Mesenchymal stem cell (in vitro differentiated cells and primary cell): ENCODE results near the gene PI4K2A.
A peak's percentile ranks its signal among the peaks of the same experiment; 100 is the strongest.

Experiments
- DNase-seq: peaks from one replicate; pipeline ENCODE4 v3.0.0-alpha.2; 2013
- H2AFZ ChIP-seq: one replicate; pipeline ENCODE4 v1.6.1; 2013; ENCODE audit warnings: low read depth, mild to moderate bottlenecking, control low read depth, inconsistent platforms, low read length, moderate library complexity
- H2AK5ac ChIP-seq: 2 replicates; pipeline ENCODE4 v1.6.1; 2013; ENCODE audit warnings: low read length, moderate library complexity, mild to moderate bottlenecking, inconsistent platforms; ENCODE audit not compliant: severe bottlenecking
- H2BK120ac ChIP-seq: one replicate; pipeline ENCODE4 v1.6.1; 2013; ENCODE audit warnings: low read depth, mild to moderate bottlenecking, inconsistent platforms, low read length, moderate library complexity
- H2BK12ac ChIP-seq, 2 experiments: one replicate each; pipeline ENCODE4 v1.6.1; 2013; ENCODE audit warnings: inconsistent platforms in 2 of 2, low read length in 2 of 2, mild to moderate bottlenecking in 2 of 2, moderate library complexity in 2 of 2, control low read depth in 1 of 2
- H2BK15ac ChIP-seq: one replicate; pipeline ENCODE4 v1.6.1; 2013; ENCODE audit warnings: mild to moderate bottlenecking, low read depth, inconsistent platforms; ENCODE audit not compliant: poor library complexity, severe bottlenecking
- H2BK5ac ChIP-seq: 2 replicates; pipeline ENCODE4 v1.6.1; 2013; ENCODE audit warnings: low read depth, mild to moderate bottlenecking, low read length, control low read depth, inconsistent platforms; ENCODE audit not compliant: poor library complexity, severe bottlenecking
- H3K14ac ChIP-seq, 2 experiments: one replicate each; pipeline ENCODE4 v1.6.1; 2013; ENCODE audit warnings: inconsistent platforms in 2 of 2, low read length in 2 of 2, control low read depth in 1 of 2, mild to moderate bottlenecking in 1 of 2, moderate library complexity in 1 of 2
- H3K18ac ChIP-seq, 2 experiments: one replicate each; pipeline ENCODE4 v1.6.1; 2013; ENCODE audit warnings: inconsistent platforms in 2 of 2, low read length in 2 of 2, control low read depth in 1 of 2, low read depth in 1 of 2, mild to moderate bottlenecking in 1 of 2
- H3K23ac ChIP-seq, 2 experiments: one replicate each; pipeline ENCODE4 v1.6.1; 2013; ENCODE audit warnings: inconsistent platforms in 2 of 2, low read length in 2 of 2, mild to moderate bottlenecking in 2 of 2, moderate library complexity in 2 of 2, control low read depth in 1 of 2
- H3K27ac ChIP-seq: 2 replicates; pipeline ENCODE4 v1.5.1; 2013; ENCODE audit warnings: mild to moderate bottlenecking, moderate library complexity, low read length, control low read depth, inconsistent platforms; ENCODE audit not compliant: poor library complexity, severe bottlenecking
- H3K27me3 ChIP-seq, 2 experiments: 2 replicates each; pipeline versions ENCODE4 v1.6.1 to v1.7.0; 2013; ENCODE audit warnings: low read length in 2 of 2, mild to moderate bottlenecking in 2 of 2, moderate library complexity in 2 of 2, control low read depth in 1 of 2, inconsistent platforms in 1 of 2; ENCODE audit not compliant: control insufficient read depth in 1 of 2, insufficient read depth in 1 of 2
- H3K36me3 ChIP-seq, 2 experiments: 2 replicates each; pipeline versions ENCODE4 v1.6.1 to v1.7.0; 2013; ENCODE audit warnings: low read length in 2 of 2, control low read depth in 1 of 2, inconsistent platforms in 1 of 2, low read depth in 1 of 2, mild to moderate bottlenecking in 1 of 2; ENCODE audit not compliant: insufficient read depth in 2 of 2, control insufficient read depth in 1 of 2
- H3K4ac ChIP-seq, 2 experiments: one replicate each; pipeline ENCODE4 v1.6.1; 2013; ENCODE audit warnings: inconsistent platforms in 2 of 2, low read length in 2 of 2, mild to moderate bottlenecking in 2 of 2, moderate library complexity in 2 of 2, control low read depth in 1 of 2, low read depth in 1 of 2
- H3K4me1 ChIP-seq: 2 replicates; pipeline ENCODE4 v1.6.1; 2013; ENCODE audit warnings: low read depth, low read length, control low read depth; ENCODE audit not compliant: control insufficient read depth, insufficient read depth
- H3K4me2 ChIP-seq: 2 replicates; pipeline ENCODE4 v1.6.1; 2013; ENCODE audit warnings: low read length, mild to moderate bottlenecking, inconsistent platforms; ENCODE audit not compliant: poor library complexity, severe bottlenecking
- H3K4me3 ChIP-seq, 2 experiments: 2 replicates each; pipeline versions ENCODE4 v1.5.1 to v1.7.0; 2013; ENCODE audit warnings: low read length in 2 of 2, mild to moderate bottlenecking in 2 of 2, control low read depth in 1 of 2, low read depth in 1 of 2; ENCODE audit not compliant: insufficient read depth in 1 of 2
- H3K79me1 ChIP-seq: replicated peaks from 2 replicates; pipeline ENCODE4 v1.6.1; 2013; ENCODE audit warnings: mild to moderate bottlenecking, control low read depth, low read length, inconsistent platforms; ENCODE audit not compliant: poor library complexity, severe bottlenecking
- H3K9ac ChIP-seq: 2 replicates; pipeline ENCODE4 v1.7.0; 2013; ENCODE audit warnings: mild to moderate bottlenecking, low read length, moderate library complexity
- H3K9me3 ChIP-seq: 2 replicates; pipeline ENCODE4 v1.7.0; 2013; ENCODE audit warnings: mild to moderate bottlenecking, low read length; ENCODE audit not compliant: control insufficient read depth
- H4K8ac ChIP-seq: one replicate; pipeline ENCODE4 v1.6.1; 2013; ENCODE audit warnings: inconsistent platforms, mild to moderate bottlenecking, low read length, moderate library complexity
- H4K91ac ChIP-seq: one replicate; pipeline ENCODE4 v1.6.1; 2013; ENCODE audit warnings: mild to moderate bottlenecking, low read length, inconsistent platforms
- WGBS: methylation state at CpG from one replicate; pipeline ENCODE4 v1.1.7; 2013; ENCODE audit warnings: mixed read lengths; 5-methylcytosine and 5-hydroxymethylcytosine counted together

Gene PI4K2A

GRCh38 chr10:97685395-97685958, 45.0 kb downstream of the PI4K2A start:
- H3K27ac ChIP-seq = no peak overlapping the region
- no peaks in the 10 kb centered on the region for H3K27me3 ChIP-seq
- peak overlapping the region in 1 of 2 experiments; percentile 97 for H3K4me3 ChIP-seq
- no peak overlapping the region for H3K23ac ChIP-seq
- no peak overlapping the region for H2BK120ac ChIP-seq
- H4K8ac ChIP-seq = no peak overlapping the region
- no peak overlapping the region for H2BK12ac ChIP-seq
- no peak overlapping the region for H3K4ac ChIP-seq
- peak overlapping the region; percentile 5 for H3K4me2 ChIP-seq
- no peak overlapping the region for H2BK5ac ChIP-seq
- H3K79me1 ChIP-seq = peaks cover 10% of the 10 kb centered on the region
- DNase-seq = peak; percentile 52
- peak overlapping the region in 1 of 2 experiments; percentile 36 for H3K14ac ChIP-seq
- H2AFZ ChIP-seq = no peak overlapping the region
- no peak overlapping the region for H2AK5ac ChIP-seq
- H4K91ac ChIP-seq = no peak overlapping the region
- peaks cover 0 to 5% of the 10 kb centered on the region in 2 experiments for H3K36me3 ChIP-seq
- 85% methylated on average over 2 of the region's 2 CpGs for WGBS
- H3K9me3 ChIP-seq = no peaks in the 10 kb centered on the region
- H3K9ac ChIP-seq = peak overlapping the region; percentile 96
- no peak overlapping the region for H3K18ac ChIP-seq
- no peak overlapping the region for H2BK15ac ChIP-seq
- H3K4me1 ChIP-seq = peaks cover 21% of the 10 kb centered on the region

GRCh38 chr10:97686301-97686961, 46.0 kb downstream of the PI4K2A start:
- peak overlapping the region in 1 of 2 experiments; percentile 63 for H2BK12ac ChIP-seq
- H2AFZ ChIP-seq = peak overlapping the region; percentile 91
- H3K9me3 ChIP-seq = no peaks in the 10 kb centered on the region
- peak overlapping the region; percentile 85 to 90 for H3K18ac ChIP-seq
- no peak overlapping the region for H3K27ac ChIP-seq
- peaks cover 10% of the 10 kb centered on the region for H3K79me1 ChIP-seq
- no peak overlapping the region for H2BK5ac ChIP-seq
- peak overlapping the region; percentile 59 to 75 for H3K4ac ChIP-seq
- no peak overlapping the region for H2AK5ac ChIP-seq
- WGBS = 34% methylated on average over 14 of the region's 14 CpGs
- H2BK15ac ChIP-seq = no peak overlapping the region
- H2BK120ac ChIP-seq = peak overlapping the region; percentile 69
- peak overlapping the region; percentile 87 for H3K4me2 ChIP-seq
- H3K4me1 ChIP-seq = peaks cover 21% of the 10 kb centered on the region
- no peaks in the 10 kb centered on the region for H3K36me3 ChIP-seq
- H3K23ac ChIP-seq = peak overlapping the region in 1 of 2 experiments; percentile 16
- peak overlapping the region; percentile 96 for H3K9ac ChIP-seq
- no peaks in the 10 kb centered on the region for H3K27me3 ChIP-seq
- H4K91ac ChIP-seq = peak overlapping the region; percentile 64
- peak overlapping the region; percentile 79 to 97 for H3K4me3 ChIP-seq
- peak overlapping the region; percentile 43 for H4K8ac ChIP-seq
- peak overlapping the region in 1 of 2 experiments; percentile 89 for H3K14ac ChIP-seq
- no peak for DNase-seq

- H3K14ac ChIP-seq = peak within 1 kb of the TSS in 1 of 2 experiments; percentile 89
- no peaks in the 10 kb centered on the region for H3K27me3 ChIP-seq
- peak within 1 kb of the TSS; percentile 44 to 70 for H2BK12ac ChIP-seq
- peak within 1 kb of the TSS; percentile 87 for H3K4me2 ChIP-seq
- peak within 1 kb of the TSS in 1 of 2 experiments; percentile 16 for H3K23ac ChIP-seq
- no peak within 1 kb of the TSS for H2AK5ac ChIP-seq
- H3K18ac ChIP-seq = peak within 1 kb of the TSS; percentile 87 to 90
- H3K79me1 ChIP-seq = peaks cover 7% of the 10 kb centered on the region
- H3K4ac ChIP-seq = peak within 1 kb of the TSS; percentile 76 to 89
- under 1% methylated on average over 73 of the region's 78 CpGs for WGBS
- DNase-seq = peak; percentile 97
- H2AFZ ChIP-seq = peak within 1 kb of the TSS; percentile 91
- H4K8ac ChIP-seq = peak within 1 kb of the TSS; percentile 75
- peak within 1 kb of the TSS; percentile 44 for H2BK15ac ChIP-seq
- H3K27ac ChIP-seq = peak within 1 kb of the TSS; percentile 21
- no peaks in the 10 kb centered on the region for H3K9me3 ChIP-seq
- H3K9ac ChIP-seq = peak within 1 kb of the TSS; percentile 96
- H2BK120ac ChIP-seq = peak within 1 kb of the TSS; percentile 91
- peaks cover 21% of the 10 kb centered on the region for H3K4me1 ChIP-seq
- no peak within 1 kb of the TSS for H2BK5ac ChIP-seq
- peak within 1 kb of the TSS; percentile 71 for H4K91ac ChIP-seq
- no peaks in the 10 kb centered on the region for H3K36me3 ChIP-seq
- peak within 1 kb of the TSS; percentile 79 to 97 for H3K4me3 ChIP-seq
These were observed 46.7 kb downstream of the PI4K2A start, which contains the start of gene AVPI1 for GRCh38 chr10:97686962-97687784. AVPI1 (minus strand) TSS chr10:97687241; CDS start chr10:97679905, 7,336 bp downstream.
